Suprapubic skin (tissue), 4 donors: Measurements from ENCODE around the gene SORCS1. TPM values are rescaled to one million over a fixed set of nuclear protein-coding genes. Genes with fewer than 3 reads are reported as not detected.

ENCODE experiments used
- DNase-seq, 2 donors: peaks; one replicate each; pipeline ENCODE4 v3.0.0-alpha.2; 2019; ENCODE audit warnings: low spot score in 2 of 2
- H3K27ac ChIP-seq: fragments of 200-600 bp; sonication (generic); one replicate; pipeline ENCODE4 v1.5.1; 2019
- H3K27me3 ChIP-seq: fragments of 200-600 bp; sonication (generic); one replicate; pipeline ENCODE4 v1.5.1; 2019
- H3K36me3 ChIP-seq: fragments of 200-600 bp; sonication (generic); one replicate; pipeline ENCODE4 v1.5.1; 2019
- H3K4me1 ChIP-seq: fragments of 200-600 bp; sonication (generic); one replicate; pipeline ENCODE4 v1.5.1; 2019
- H3K4me3 ChIP-seq: fragments of 200-600 bp; sonication (generic); one replicate; pipeline ENCODE4 v1.5.1; 2019; ENCODE audit warnings: mild to moderate bottlenecking
- H3K9me3 ChIP-seq: fragments of 200-600 bp; sonication (generic); one replicate; pipeline ENCODE4 v1.5.1; 2019
- EP300 ChIP-seq: sonication (generic); formaldehyde crosslinking; IDR thresholded peaks from one replicate; pipeline ENCODE4 v1.6.1; 2017; ENCODE audit warnings: antibody characterized with exemption
- POLR2A ChIP-seq, 2 donors: fragments of 450-650 bp; IDR thresholded peaks; one replicate each; pipeline ENCODE4 v1.6.1; 2017; ENCODE audit warnings: antibody characterized with exemption in 2 of 2, mild to moderate bottlenecking in 2 of 2, moderate library complexity in 2 of 2
- POLR2AphosphoS5 ChIP-seq, 3 donors: sonication (generic); formaldehyde crosslinking; IDR thresholded peaks; one replicate each; pipeline ENCODE4 v1.6.1; 2017; ENCODE audit warnings: antibody characterized with exemption in 3 of 3
- WGBS: methylation state at CpG from one replicate; pipeline ENCODE4 v1.1.5; 2018; 5-methylcytosine and 5-hydroxymethylcytosine counted together
- total RNA-seq, 4 donors: library from RNA; depleted of rRNA; stranded (reverse); fragments of >200 nt; gene quantifications; one replicate each; pipeline ENCODE4 v1.1.0, GENCODE V29; 2016
- TF ChIP-seq, protein P1 (sequence below), 2 donors: fragments of 200-600 bp in 1 of 2; fragments of 450-650 bp in 1 of 2; sonication (generic) in 1 of 2; IDR thresholded peaks; one replicate each; pipeline ENCODE4 v1.5.1; 2016 to 2019; ENCODE audit warnings: antibody characterized with exemption in 2 of 2, mild to moderate bottlenecking in 1 of 2, moderate library complexity in 1 of 2

SORCS1 gene
- total RNA-seq, 4 donors from 2014 or later, result 1.3 to 6.0 (median 3.4) TPM

DNA sequence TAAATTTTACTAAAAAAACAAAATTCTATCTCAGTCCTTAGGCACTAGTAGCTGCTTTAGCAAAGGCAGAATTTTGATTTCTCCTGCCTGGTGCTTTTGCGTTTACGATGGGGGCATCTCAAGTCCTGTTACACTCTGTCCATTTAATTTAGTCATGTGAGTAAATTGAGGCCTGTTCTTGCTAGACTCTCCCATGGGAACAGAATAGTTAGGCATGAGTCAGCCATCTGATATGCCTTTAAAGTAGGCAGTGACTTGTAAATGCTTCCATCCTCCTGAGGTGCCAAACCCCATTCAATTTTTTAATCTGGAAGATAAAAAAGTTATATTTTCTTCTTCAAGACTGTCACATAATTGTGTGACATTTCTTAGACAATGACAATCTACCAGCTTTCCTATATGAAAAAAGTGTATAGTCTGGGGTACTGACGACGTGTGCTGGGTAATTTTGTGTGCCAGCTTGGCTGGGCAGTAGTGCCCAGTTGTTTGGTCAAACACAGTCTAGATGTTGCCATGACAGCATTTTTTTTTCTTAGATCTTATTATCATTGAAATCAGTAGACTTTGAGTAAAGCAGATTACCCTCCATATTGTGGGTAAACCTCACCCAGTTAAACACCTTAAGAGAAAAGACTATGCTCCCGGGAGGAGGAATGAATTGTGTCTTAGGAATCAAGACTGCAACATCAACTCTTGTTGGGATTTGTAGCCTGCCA is 603.4 kb downstream of the SORCS1 start:
- TF ChIP-seq POLR2AphosphoS5 (IDR thresholded peaks at IDR 0.05), result no peak
- TF ChIP-seq, protein P1, sequence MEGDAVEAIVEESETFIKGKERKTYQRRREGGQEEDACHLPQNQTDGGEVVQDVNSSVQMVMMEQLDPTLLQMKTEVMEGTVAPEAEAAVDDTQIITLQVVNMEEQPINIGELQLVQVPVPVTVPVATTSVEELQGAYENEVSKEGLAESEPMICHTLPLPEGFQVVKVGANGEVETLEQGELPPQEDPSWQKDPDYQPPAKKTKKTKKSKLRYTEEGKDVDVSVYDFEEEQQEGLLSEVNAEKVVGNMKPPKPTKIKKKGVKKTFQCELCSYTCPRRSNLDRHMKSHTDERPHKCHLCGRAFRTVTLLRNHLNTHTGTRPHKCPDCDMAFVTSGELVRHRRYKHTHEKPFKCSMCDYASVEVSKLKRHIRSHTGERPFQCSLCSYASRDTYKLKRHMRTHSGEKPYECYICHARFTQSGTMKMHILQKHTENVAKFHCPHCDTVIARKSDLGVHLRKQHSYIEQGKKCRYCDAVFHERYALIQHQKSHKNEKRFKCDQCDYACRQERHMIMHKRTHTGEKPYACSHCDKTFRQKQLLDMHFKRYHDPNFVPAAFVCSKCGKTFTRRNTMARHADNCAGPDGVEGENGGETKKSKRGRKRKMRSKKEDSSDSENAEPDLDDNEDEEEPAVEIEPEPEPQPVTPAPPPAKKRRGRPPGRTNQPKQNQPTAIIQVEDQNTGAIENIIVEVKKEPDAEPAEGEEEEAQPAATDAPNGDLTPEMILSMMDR (IDR thresholded peaks at IDR 0.05), result no peak
- no peak for TF ChIP-seq POLR2A (IDR thresholded peaks at IDR 0.05)
- TF ChIP-seq EP300, result no peak
- no peaks in the 10 kb centered on the region for H3K4me1 ChIP-seq
- WGBS, result 80% methylated on average over 5 of the region's 5 CpGs

DNA sequence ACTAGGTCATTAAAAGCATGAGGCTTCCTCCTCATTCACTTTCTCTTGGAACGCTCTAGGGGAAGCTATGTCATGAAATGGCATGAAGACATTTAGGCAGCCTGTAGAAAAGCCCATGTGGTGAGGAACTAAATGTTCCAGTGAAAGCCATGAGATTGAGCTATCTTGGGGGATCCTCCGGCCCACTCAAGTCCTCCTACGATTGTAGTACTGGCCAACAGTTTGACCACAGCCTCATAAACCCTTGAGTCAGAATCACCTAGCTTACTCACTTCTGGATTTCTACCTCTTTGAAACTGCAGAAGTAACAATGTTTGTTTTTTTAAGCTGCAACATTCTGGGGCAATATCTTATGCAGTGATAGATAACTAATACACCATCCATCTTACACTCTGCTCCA is 605.1 kb downstream of the SORCS1 start:
- no peak for TF ChIP-seq POLR2A (IDR thresholded peaks at IDR 0.05)
- TF ChIP-seq EP300, result no peak
- TF ChIP-seq POLR2AphosphoS5 (IDR thresholded peaks at IDR 0.05), result no peak
- TF ChIP-seq, protein P1 (IDR thresholded peaks at IDR 0.05), result no peak
- DNase-seq, result no peak
- H3K4me1 ChIP-seq, result no peaks in the 10 kb centered on the region
- no peak overlapping the region for H3K27ac ChIP-seq
- H3K27me3 ChIP-seq, result no peaks in the 10 kb centered on the region
- no peaks in the 10 kb centered on the region for H3K9me3 ChIP-seq
- 79% methylated on average over 3 of the region's 3 CpGs for WGBS
- H3K4me3 ChIP-seq, result no peak overlapping the region
- H3K36me3 ChIP-seq, result no peaks in the 10 kb centered on the region

More for the DNA sequence above, 603.4 kb downstream of the SORCS1 start:
- Histone ChIP-seq H3K36me3 (no peaks in the 10 kb centered on the region), H3K9me3 (no peaks in the 10 kb centered on the region), H3K4me3 (no peak overlapping the region), H3K27me3 (no peaks in the 10 kb centered on the region), H3K27ac (no peak overlapping the region)
- no peak for DNase-seq

DNA sequence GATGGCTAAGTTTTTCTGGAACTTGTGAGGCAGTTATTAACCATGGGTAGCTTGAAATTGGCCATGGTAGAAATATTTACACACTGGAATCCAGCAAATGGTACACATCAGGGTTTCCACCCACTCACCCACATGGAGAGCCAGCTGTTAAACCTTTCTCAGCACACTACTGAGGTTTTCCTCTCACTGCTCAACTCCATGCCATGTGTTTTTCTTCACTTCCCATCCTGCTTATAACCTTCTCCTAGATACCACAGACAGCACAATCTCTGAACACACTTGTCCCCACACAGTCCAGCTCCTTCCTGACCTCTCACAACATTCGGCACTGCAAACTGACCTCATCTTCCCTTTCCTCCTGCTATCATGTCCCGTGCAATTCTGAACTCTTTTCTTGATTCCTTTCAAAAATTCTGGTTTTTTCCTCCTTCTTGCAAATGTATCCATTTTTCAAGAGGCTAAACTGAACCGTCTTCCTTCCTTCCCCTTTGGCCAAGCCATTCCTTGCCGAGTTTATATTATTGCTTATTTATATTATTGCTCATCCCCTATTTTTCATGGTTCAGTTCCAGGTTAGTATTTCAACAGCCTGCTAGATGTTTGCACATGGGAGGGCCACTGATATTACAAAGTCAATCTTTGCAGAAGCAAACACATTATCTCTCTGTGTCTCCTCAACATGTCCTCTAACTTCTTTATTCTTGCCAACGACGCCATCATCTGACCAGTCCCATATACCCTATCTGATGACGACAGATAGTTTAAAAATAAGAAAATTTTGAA is 606.4 kb downstream of the SORCS1 start:
- no peaks in the 10 kb centered on the region for H3K27me3 ChIP-seq
- no peaks in the 10 kb centered on the region for H3K36me3 ChIP-seq
- no peak overlapping the region for H3K27ac ChIP-seq
- 79% methylated on average over 7 of the region's 7 CpGs for WGBS
- no peak for DNase-seq
- no peaks in the 10 kb centered on the region for H3K9me3 ChIP-seq
- H3K4me3 ChIP-seq, result no peak overlapping the region
- no peaks in the 10 kb centered on the region for H3K4me1 ChIP-seq
- TF ChIP-seq, protein P1 (IDR thresholded peaks at IDR 0.05), result no peak
- TF ChIP-seq POLR2A (IDR thresholded peaks at IDR 0.05) (no peak), POLR2AphosphoS5 (IDR thresholded peaks at IDR 0.05) (no peak), EP300 (no peak)

DNA sequence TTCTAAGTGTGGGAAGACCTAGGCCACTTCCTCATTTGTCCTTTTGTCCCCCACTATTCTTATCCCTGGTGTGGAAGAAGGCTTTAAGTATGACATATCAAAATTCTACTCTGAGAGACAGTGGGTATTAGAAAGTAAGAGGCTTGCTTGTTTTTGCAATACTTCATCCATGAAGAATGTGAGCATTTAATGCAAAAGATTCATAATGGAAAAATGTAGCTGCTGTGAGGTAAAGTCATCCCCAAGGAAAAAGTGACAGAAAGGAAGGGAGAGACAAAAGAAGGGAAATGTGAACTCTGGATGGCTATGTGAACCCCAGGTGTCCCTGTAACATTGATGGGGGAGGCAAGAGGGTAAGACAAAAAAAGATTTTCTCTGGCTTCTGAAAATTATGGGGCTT is 607.5 kb downstream of the SORCS1 start:
- Histone ChIP-seq H3K27me3 (no peaks in the 10 kb centered on the region), H3K9me3 (no peaks in the 10 kb centered on the region), H3K27ac (no peak overlapping the region), H3K4me3 (no peak overlapping the region), H3K36me3 (no peaks in the 10 kb centered on the region), H3K4me1 (no peaks in the 10 kb centered on the region)
- no peak for DNase-seq
- no peak for TF ChIP-seq POLR2A (IDR thresholded peaks at IDR 0.05)
- TF ChIP-seq, protein P1 (IDR thresholded peaks at IDR 0.05), result no peak
- TF ChIP-seq POLR2AphosphoS5 (IDR thresholded peaks at IDR 0.05), result no peak
- no peak for TF ChIP-seq EP300

DNA sequence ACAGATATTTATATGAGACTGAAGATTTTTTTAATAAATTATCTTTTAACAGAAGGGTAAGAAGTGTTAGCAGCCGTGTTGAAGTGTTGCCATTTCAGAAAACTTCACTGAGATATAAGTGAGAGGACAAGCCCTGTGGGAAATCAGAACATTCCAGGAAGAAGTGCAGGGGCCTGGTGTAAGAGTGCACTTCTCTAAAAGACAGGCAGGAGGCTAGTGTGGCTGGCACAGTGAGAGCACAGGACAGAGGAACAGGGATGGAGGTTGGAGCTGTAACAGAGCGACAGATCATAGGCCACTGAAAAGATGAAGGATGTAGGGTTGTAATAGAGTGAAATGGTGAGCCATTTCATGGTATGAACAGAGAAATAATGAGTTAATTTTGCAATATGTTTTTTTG is 608.9 kb downstream of the SORCS1 start:
- Histone ChIP-seq H3K4me1 (no peaks in the 10 kb centered on the region), H3K27me3 (no peaks in the 10 kb centered on the region), H3K36me3 (no peaks in the 10 kb centered on the region), H3K27ac (no peak overlapping the region), H3K4me3 (no peak overlapping the region), H3K9me3 (no peaks in the 10 kb centered on the region)
- no peak for DNase-seq
- no peak for TF ChIP-seq POLR2A (IDR thresholded peaks at IDR 0.05)
- no peak for TF ChIP-seq EP300
- TF ChIP-seq, protein P1 (IDR thresholded peaks at IDR 0.05), result no peak
- TF ChIP-seq POLR2AphosphoS5 (IDR thresholded peaks at IDR 0.05), result no peak
- WGBS, result 78% methylated on average over 2 of the region's 2 CpGs
